ENCODE results near the gene MACROD1.

The MACROD1 gene

DNA sequence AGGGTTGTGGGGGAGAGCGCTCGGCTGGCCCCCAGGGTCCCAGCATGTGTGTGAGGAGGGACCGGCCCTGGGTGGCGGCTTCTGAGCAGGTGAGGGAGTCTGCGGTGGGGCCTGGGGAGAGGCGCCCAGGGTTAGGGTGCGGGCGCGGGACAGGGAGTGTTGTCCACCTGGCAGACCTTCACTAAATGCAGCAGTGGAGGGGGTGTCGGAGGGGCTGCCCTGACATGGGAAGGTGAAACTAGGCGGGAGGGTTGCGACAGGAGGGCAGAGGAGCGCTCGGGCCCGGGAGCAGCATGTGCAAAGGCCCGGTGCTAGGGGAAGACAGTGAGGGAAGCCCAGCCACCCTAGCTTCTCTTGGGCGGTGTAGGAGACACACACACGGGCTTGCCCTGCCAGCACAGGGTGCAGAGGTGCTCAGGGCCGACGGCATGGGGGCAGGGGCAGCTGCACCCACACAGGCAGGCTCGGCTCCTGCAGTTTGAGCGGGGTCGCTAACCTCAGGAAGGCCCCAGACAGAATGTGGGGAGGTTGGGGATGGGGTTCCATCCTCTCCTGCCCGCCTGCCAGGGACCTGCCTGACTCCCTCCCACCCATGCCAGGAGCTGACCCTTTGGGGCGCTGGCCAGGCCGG, 157.5 kb downstream of the MACROD1 start:
- DNase-seq = no peak

DNA sequence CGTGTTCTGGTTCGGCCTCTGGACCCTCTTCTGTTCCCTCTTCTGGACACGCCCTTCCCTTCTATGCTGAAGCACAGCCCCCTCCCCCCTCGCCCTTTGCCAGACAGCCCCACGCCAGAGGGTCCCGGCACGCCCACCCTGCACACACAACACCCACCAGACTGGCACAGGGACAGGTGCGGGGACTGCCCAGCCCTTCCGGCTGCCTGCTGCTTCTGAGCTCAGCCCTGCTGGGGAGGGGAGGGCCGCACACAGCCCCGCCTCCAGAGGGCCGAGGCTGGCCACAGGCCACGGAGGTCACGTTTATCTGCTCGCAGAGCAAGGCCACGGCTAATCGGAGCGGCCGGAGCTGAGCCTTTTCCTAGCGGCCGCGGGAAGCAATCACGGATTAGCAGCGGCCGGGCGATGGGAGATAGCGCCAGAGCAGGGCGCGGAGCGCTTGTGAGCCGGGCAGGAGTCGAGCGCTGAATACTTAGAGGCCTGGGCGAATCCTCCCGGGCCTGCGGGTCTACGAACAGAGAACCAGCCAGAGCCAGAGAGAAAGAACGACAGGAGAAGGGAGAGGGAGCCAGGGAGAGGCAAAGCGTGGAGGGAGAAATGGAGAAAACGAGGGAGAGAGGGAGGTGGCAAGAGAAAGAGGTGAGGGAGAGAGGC, 158.2 kb downstream of the MACROD1 start:
- no peak for DNase-seq

DNA sequence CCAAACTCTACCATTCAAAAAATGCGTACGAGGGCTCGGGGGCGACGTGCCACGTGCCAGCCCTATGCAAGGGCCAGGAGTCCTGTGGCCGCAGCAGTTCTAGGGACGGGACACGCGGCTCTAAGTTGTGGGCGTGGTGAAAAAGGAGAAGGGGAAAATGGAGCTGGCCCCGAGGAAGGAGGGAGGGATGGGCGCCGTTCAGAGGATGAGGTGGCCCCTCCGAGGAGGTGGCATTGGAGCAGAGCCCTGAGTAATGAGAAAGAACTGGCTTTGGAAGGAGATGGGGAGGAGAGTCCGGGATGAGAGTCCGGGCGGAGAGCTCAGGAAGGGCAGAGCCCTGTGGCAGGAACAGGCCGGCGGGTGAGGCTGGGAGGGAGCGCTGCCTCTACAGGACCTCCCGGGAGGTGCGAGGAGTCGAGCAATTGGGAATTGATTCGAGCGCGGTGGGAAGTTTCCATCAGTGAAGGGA, 158.7 kb downstream of the MACROD1 start:
- no peak for DNase-seq

DNA sequence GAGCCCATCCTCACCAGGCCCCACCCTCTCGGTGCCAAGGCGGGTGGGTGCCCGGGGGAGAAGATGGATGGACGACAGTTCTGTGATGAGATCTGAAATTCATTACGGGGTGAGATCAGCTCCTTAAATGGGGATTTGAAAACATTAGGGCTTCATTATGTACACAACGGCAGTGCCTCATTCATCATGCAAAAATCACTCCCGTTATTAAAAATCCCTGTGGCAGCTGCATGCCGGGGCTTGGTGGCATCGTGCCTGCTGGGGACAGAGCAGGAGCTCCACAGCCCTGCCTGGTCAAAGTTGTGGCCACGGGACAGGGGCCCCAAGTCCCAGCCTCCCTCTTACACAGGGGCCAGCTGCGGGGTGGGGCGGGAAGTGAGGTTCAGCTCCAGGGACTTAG, 159.5 kb downstream of the MACROD1 start:
- DNase-seq = no peak

DNA sequence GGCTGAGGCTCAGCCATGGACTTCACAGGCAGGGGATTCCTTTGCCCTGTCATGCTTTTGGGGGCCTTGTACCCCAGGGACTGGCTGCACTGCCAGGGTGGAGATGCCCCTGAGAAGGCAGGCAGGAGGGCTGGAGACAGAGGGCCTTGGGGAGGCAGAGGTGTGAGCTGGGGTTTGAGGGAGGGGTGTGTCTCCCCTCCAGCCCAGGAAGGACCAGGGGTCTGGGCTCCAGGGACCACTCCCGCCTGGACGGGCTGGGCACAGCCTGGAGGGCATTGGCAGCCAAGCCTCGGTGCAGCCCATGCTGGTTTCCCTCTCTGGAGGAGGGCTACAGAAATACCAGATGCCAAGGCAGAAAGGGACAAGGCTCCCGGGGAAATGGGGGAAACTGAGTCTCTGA, 160.2 kb downstream of the MACROD1 start:
- no peak for DNase-seq

DNA sequence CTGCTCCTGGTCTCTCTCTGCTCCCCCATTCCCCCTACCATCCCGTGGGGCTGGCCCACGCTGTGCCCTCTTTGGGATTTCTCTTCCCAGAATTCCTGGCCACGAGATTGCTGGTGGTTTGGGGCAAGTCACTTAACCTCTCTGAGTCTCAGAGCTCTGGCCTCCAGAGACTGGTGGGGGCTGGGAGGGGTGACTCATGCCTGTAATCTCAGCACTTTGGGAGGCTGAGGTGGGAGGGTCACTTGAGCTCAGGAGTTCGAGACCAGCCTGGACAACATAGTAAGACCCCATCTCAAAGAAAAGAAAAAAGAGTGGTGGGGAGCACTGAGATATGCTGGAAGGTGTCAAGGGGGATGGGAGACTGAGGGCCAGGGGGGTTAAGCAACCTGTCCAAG, 161.3 kb downstream of the MACROD1 start:
- DNase-seq = no peak

DNA sequence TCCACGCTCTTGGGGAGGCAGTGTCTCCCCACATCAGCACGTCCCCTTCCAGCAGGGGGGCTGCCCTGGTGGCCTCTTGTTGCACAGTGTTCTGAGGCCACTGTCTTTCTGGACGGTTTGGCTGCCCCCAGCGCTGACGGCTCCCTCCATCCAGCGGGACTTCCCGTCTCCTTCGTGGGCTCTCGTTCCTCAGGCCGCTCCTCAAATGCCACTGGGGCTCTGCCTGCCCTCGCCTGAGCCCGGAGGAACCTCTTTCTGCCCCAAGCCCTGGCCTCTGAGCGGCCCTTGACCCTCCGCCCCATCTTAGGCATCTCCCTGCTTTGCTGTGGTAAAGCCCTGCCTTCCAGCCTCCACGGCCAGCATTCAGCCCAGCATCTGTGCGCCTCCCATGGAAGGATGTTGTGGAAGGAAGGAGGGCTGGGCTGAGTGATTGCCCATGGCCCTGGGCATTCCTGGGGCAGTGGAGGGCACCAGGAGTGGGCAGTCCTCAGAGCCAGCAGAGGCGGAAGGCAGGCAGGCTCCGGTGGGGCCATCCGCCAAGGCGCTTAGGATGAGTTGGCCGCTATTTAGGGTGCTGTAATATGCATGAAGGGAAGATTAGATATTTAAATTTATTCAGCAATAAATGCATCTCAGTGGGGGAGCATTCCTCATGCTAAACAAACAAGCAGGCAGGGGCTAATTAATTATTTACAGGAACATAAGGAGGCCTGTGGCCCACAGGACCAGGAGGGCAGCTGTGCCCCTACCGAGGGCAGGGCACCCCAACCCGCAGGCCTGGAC, 161.9 kb downstream of the MACROD1 start:
- DNase-seq = no peak

DNA sequence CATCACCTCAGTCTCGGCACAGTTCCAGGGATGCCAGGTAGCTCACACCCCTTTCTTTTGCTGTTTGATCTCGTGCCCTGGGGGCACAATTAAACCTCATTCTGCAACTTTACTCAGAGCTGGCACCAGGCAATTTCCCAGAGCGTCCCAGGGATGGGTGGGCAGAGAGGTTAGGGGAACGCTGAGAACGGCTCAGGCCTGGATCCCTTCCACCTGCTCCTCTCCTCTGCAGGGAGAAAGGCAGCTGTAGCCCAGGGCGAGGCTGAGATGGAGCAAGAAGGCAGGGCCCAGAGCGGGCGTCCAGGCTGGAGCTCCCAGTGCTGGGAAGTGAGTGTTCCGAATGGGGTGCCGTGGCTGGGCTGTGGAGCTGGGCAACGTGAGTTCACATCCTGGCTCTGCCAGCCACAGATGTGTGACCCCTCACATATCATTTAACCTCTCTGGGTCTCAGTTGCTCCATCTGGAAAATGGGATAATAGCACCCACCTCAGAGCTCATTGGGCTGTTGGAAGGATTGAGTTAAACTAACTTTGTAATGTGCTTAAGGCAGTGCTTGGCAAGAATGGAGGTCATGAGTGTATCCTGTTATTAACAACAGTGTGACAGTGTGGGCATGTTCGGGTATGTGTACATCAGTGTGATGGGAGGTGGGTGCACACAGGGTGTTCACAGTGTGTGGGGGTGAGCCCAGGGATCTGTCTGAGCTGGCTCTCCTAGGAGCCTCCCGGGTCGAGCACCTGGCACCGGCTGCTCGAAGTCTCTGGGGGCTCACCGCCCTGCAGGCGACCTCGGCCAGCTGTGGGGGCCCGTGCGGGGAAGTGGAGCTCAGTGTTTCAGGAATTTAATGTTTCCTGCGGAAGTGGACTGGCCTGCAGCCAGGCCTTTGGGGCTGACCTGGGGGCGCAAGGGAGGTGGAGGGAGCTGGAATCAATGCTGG, 164.2 kb downstream of the MACROD1 start:
- no peak for DNase-seq

DNA sequence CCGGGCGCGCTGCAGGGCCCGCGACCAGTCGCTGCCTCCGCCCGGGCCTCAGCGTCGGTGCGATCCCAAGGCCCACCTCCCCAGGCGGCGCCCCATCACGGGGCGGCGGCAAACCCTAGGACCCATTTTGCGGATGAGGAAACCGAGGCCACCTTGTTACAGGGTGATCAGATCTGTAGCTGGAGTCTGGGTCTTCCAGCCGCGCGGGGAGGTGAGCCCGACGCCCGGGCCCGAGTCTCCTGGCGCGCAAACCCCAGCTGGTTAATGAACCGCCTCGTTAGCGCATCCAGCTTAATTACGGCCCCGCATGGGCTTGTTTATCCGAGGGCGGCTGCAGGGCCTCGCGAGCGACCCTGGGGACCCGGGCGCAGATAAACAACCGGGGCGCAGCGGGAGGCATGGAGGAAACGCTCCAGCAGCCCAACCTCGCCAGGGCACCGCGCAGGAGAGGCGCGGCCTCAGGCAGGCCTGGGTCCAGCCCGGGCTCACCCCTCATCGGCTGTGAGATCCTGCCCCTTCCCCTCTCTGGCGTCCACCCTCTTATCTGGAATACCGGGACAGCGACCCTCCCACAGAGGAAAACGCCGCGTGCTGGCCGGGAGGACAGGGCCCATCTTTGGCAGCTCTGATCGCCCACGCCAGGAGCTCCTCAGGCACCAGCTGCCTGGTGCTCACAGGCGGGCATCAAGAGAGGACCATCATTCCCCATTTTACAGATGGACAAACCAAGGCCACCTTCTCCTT, 165.0 kb downstream of the MACROD1 start:
- no peak for DNase-seq

DNA sequence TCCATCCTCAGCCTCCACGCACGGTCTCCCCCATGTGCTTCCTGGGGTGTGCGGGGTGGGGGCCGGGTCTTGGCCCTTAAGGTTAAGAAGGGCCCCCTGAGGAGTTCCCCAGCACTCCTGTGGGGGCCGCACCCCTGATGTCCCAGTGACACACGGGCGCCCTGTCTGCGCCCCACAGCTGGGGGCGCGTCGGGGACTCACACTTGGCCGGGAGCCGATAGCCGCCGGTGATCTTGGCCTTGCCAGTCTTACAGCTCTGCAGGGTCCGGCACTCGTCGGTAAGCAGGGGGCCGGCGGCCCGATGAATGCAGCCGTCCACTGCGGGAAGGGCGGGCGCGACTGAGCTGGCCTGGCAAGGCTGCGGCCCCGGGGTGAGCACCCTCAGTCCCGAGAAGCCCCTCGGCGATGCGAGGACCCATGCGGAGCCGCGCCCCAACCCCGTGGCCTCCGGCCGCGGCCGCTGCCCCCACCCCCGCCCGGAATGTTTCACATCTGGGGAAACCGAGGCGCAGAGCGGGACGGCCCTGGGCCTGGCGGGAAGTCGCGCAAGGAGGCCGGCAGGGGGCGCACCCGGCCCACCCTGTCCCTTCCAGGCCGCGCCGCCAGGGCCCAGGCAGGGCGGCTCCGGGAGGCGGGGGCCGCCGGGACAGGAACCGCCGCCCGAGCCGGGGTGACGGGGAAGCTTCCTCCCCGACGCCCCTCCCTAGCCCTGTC, 165.7 kb downstream of the MACROD1 start:
- DNase-seq = no peak

DNA sequence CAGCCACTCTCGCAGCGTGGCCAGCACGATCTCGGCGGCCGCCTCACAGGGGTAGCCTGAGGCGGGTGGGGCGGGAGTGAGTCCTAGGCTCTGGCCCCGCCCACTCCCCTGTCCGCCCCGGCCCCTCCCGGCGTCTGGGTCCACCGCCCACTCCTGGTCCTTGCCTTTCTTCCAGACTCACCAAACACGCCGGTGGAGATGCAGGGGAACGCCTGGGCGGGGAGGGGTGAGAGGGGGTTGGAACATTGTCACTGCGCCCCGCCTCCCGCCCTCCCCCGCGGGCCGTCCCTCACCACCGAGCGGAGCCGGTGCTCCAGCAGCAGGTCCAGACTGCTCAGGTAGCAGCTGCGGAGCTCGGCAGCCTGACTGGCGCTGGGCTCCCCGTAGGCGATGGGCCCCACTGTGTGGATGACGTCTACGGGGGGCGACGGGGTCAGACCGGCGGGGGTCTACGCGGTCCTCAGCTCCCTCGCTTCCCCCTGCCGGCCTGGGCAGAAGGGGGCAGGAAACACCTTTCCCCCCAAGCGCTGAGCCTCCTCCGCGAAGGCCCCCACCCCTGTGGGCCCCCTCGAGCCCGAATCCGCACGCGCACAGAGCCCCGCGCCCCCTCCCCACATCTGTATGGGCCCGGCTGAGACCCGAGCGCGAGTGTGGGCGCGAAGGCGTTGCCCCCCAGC, 166.4 kb downstream of the MACROD1 start:
- DNase-seq = no peak

DNA sequence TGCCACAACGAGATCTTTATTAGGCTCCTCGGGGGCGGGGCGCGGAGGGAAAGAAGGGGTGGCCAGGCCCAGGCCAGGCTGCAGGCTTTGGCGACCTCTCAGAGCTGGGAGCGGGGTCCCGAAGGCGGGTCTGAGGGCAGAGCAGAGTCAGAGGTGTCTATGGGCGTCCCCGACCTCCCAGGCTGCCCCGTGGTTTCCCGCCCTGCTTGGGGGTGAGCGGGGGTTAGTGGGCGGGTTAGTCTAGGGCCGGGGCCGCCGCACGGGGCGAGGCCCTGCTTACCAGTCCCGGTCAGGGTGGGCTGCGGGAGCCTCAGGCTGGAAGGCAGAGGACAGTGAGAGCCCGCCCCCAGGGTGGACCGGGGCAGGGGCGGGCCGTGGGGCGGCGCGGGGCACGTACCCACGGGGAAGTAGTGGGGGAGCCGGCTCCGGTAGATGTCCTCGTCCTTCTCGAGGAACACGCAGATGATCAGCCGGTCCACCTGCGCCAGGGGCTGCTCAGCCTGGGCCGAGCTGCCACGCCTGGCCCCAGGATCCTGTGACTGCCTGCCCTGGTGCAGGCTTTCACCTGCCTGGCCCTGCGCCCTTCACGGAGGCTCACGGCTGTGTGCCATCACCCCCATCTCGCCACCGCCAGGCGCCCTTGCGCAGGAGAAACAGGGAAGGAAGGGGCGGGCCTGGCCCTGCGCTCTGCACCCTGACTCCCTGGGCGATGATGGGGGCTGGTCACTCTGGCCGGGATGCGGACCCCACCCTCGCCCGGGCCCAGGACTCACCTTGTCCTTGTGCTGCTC, 167.2 kb downstream of the MACROD1 start:
- no peak for DNase-seq

DNA sequence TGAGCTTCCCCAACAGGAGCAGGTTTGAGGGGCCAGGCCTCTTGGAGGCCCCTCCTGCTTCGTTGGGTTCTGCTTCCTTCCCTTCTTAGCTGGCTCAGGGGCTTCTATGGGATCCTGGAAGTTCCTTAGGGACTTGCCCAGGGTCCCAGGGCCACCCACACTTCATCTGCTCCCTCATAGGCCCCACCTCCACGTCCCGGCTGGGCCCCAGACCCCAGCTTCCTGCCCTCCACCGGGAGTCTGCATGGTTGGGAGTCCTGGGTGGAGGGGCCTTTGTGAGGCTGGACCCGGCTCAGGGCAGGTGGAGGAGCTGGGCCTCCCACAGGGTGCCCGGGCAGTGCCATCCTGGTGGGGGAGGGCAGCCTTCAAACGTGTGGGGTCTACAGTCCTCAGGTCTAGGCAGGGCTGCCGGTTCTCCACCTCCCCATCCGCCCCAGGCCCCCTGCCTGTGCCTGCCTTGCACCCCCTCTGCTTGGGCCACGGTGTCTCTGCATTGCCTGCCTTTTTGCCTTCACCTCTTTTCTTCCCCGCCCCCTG, 168.0 kb downstream of the MACROD1 start:
- no peak for DNase-seq

DNA sequence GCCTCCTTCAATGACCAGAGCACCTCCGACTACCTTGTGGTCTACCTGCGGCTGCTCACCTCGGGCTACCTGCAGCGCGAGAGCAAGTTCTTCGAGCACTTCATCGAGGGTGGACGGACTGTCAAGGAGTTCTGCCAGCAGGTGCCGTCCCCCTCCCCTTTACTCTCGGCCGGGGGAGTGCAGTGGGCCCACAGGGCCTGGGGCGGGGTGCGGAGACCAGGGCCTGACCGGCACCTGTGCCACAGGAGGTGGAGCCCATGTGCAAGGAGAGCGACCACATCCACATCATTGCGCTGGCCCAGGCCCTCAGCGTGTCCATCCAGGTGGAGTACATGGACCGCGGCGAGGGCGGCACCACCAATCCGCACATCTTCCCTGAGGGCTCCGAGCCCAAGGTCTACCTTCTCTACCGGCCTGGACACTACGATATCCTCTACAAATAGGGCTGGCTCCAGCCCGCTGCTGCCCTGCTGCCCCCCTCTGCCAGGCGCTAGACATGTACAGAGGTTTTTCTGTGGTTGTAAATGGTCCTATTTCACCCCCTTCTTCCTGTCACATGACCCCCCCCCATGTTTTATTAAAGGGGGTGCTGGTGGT, 168.7 kb downstream of the MACROD1 start:
- DNase-seq = no peak

DNA sequence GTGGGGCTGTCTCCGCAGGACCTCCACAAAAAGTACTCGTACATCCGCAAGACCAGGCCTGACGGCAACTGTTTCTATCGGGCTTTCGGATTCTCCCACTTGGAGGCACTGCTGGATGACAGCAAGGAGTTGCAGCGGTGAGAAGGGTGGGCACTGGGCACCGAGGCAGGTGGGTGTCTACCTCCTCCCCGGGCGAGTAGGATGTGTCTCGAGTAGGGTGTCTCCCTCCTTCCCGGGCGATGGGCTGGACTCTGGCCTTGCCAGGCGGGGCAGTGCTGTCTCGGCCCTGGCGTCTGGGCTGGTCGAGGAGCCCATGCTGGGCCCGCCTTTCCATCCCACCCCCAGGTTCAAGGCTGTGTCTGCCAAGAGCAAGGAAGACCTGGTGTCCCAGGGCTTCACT, 169.4 kb downstream of the MACROD1 start:
- DNase-seq = no peak

DNA sequence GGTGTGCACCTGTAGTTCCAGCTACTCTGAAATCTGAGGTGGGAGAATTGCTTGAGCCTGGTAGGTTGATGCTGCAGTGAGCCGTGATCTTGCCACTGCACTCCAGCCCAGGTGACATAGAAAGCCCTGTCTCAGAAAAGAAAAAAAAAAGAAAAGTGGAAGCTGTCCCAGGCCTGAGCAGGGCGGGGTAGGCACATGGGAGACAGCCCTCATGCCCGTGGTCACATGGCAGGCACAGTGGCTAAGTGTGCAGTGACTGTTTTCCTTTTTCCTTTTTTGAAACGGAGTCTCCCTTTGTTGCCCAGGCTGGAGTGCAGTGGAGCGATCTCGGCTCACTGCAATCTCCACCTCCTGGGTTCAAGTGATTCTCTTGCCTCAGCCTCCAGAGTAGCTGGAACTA, 171.9 kb downstream of the MACROD1 start:
- no peak for DNase-seq

DNA sequence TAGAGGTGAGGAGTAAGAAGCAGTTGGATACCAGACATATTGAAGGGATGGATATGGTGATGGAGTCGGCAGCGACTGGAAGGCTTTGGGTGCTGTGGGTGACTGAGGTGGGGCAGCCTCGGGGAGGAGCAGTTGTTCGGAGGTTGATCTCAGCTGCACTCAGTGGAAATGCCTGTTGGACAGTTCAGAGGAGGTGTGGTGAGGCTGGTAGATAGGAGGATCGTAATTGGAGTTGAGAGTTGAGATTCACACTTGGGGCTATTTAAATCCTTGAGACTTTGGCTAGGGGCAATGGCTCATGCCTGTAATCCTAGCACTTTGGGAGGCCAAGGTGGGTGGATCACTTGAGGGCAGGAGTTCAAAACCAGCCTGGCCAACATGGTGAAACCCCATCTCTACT, 172.8 kb downstream of the MACROD1 start:
- no peak for DNase-seq

DNA sequence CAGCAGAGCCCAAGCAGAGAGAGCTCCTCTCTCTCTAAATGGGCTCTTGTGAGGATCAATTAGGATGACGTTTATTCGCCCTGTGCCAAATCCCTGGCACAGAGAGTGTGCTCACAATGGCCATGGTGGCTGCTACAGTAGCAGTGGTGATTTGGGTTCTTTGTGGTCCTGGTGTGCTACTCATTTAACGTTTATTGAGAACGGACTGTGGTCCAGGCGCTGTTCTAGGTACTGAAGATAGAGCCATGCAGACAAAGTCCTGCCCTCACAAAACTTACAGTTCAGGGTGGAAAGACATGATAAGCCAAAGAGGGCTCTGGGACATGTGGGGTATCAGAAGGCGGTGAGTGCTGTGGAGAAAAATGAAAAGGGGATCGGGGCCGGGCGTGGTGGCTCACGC, 174.4 kb downstream of the MACROD1 start:
- no peak for DNase-seq

DNA sequence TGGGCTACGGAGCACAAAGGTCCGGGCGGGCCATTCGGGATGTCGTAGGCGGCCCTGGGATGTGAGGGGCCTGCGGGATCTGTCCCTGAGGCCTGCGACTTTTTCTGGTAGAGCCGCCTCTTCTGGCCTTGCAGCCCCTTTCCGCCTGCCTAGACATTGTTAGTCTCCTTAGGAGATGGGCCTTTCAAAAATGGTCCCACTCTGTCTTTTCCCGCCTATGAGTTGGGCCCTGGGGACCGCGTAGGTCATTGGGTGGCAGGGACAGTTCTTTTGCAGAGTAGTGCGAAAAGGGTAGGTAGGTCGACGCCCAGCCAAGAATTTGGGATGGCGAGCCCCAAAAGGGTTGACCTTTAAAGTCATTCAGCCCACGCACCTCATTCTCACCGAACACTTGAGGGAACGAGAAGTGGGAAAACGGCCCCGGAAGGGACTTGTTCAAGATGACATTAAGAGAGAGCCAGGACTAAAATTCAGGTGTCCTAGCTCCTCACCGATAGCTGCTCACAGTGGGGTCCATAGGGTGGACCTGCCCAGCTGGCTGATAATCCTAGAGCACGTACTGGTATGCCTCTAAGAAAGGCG, 178.9 kb downstream of the MACROD1 start:
- DNase-seq = no peak
